DMS53 treated with DMSO at 0.1 percent for 48 hours (cell line): ENCODE data around the gene ADAT3.
A peak's percentile ranks its signal among the peaks of the same experiment; 100 is the strongest.

Experiments used
- DNase-seq: peaks from one replicate; lab custom pipeline; 2025; ENCODE audit not compliant: unreplicated experiment; lab: John Stamatoyannopoulos, UW

ADAT3 gene

GRCh38 chr19:1936916-1937610 lies 31.9 kb downstream of the ADAT3 start:
- no peak for DNase-seq

- no peak for DNase-seq
Observed at GRCh38 chr19:1938071-1938470, 32.9 kb downstream of the ADAT3 start.

- no peak for DNase-seq
Observed at GRCh38 chr19:1941146-1942077, 36.2 kb downstream of the ADAT3 start, which contains the start of gene CSNK1G2. CSNK1G2 (plus strand) TSS chr19:1941172; CDS start chr19:1969773, 28,601 bp downstream.

GRCh38 chr19:1942078-1942933 lies 37.1 kb downstream of the ADAT3 start:
- peak; percentile 26 for DNase-seq

- no peak for DNase-seq
Observed at GRCh38 chr19:1942934-1943555, 37.8 kb downstream of the ADAT3 start.

GRCh38 chr19:1943661-1944087 lies 38.5 kb downstream of the ADAT3 start:
- DNase-seq = no peak

- no peak for DNase-seq
Observed at GRCh38 chr19:1944088-1944915, 39.1 kb downstream of the ADAT3 start.

GRCh38 chr19:1944916-1945561 lies 39.8 kb downstream of the ADAT3 start:
- no peak for DNase-seq

- no peak for DNase-seq
Observed at GRCh38 chr19:1945899-1946298, 40.7 kb downstream of the ADAT3 start.

GRCh38 chr19:1947651-1948209 lies 42.5 kb downstream of the ADAT3 start:
- no peak for DNase-seq

GRCh38 chr19:1949304-1950101 lies 44.3 kb downstream of the ADAT3 start:
- DNase-seq = no peak

GRCh38 chr19:1950640-1951039 lies 45.4 kb downstream of the ADAT3 start:
- DNase-seq = no peak

- DNase-seq = no peak
Observed at GRCh38 chr19:1952635-1953034, 47.4 kb downstream of the ADAT3 start.

GRCh38 chr19:1953037-1953436 lies 47.8 kb downstream of the ADAT3 start:
- no peak for DNase-seq

GRCh38 chr19:1953441-1954094 lies 48.4 kb downstream of the ADAT3 start:
- no peak for DNase-seq

- DNase-seq = no peak
Observed at GRCh38 chr19:1954532-1954933, 49.3 kb downstream of the ADAT3 start.
